ENCODE results near the gene TSSC4. TPM values are rescaled to one million over a fixed set of nuclear protein-coding genes. Genes with fewer than 3 reads are reported as not detected.

Gene TSSC4
- total RNA-seq, 1 donor = 96.9 TPM

GRCh38 chr11:2445746-2446551 lies 45.4 kb downstream of the TSSC4 start:
- no peak for DNase-seq (ENCODE audit: low read depth in 2 of 3, low spot score in 2 of 3)

GRCh38 chr11:2446590-2447252 lies 46.2 kb downstream of the TSSC4 start:
- DNase-seq (ENCODE audit: low read depth in 2 of 3, low spot score in 2 of 3) = peak in 2 of 3 donors; percentile 31 to 50

- DNase-seq (ENCODE audit: low read depth in 2 of 3, low spot score in 2 of 3) = no peak
Measured at GRCh38 chr11:2447253-2447950, 46.9 kb downstream of the TSSC4 start.

- DNase-seq (ENCODE audit: low read depth in 2 of 3, low spot score in 2 of 3) = no peak
Measured at GRCh38 chr11:2447951-2448650, 47.6 kb downstream of the TSSC4 start.

- DNase-seq (ENCODE audit: low read depth in 2 of 3, low spot score in 2 of 3) = no peak
Measured at GRCh38 chr11:2448661-2449547, 48.4 kb downstream of the TSSC4 start.

GRCh38 chr11:2449548-2450320 lies 49.2 kb downstream of the TSSC4 start:
- DNase-seq (ENCODE audit: low read depth in 2 of 3, low spot score in 2 of 3) = no peak

- DNase-seq (ENCODE audit: low read depth in 2 of 3, low spot score in 2 of 3) = no peak
Measured at GRCh38 chr11:2450321-2451041, 49.9 kb downstream of the TSSC4 start.

- no peak for DNase-seq (ENCODE audit: low read depth in 2 of 3, low spot score in 2 of 3)
Measured at GRCh38 chr11:2451336-2451735, 50.8 kb downstream of the TSSC4 start.

GRCh38 chr11:2451916-2452315 lies 51.4 kb downstream of the TSSC4 start:
- no peak for DNase-seq (ENCODE audit: low read depth in 2 of 3, low spot score in 2 of 3)

GRCh38 chr11:2452321-2453012 lies 51.9 kb downstream of the TSSC4 start:
- DNase-seq (ENCODE audit: low read depth in 2 of 3, low spot score in 2 of 3) = no peak

- DNase-seq (ENCODE audit: low read depth in 2 of 3, low spot score in 2 of 3) = no peak
Measured at GRCh38 chr11:2453436-2453835, 52.9 kb downstream of the TSSC4 start.

Small RNA genes within 50 kb of the gene (small RNA-seq; reads per million reads assigned to genes)
- gene RF00019 = not detected

Other genes starting within 250 kb of the TSSC4 start
- not detected for gene INS, start 239.5 kb upstream of the TSSC4 start, total RNA-seq
- under 0.01 TPM for gene TH, start 228.9 kb upstream of the TSSC4 start, total RNA-seq
- 6.7 TPM for gene ASCL2, start 130.2 kb upstream of the TSSC4 start, total RNA-seq
- 56.3 TPM for gene C11orf21, start 98.8 kb upstream of the TSSC4 start, total RNA-seq
- 92.6 TPM for gene TSPAN32, start 98.7 kb upstream of the TSSC4 start, total RNA-seq
- 294 TPM for gene CD81, start 23.4 kb upstream of the TSSC4 start, total RNA-seq
- gene TRPM5, start 43.8 kb downstream of the TSSC4 start, total RNA-seq = not detected
- gene KCNQ1, start 44.3 kb downstream of the TSSC4 start, total RNA-seq = 1.1 TPM